ENCODE results near the gene KATNBL1.

KATNBL1 gene

GRCh38 chr15:34114739-34115138, 95.2 kb downstream of the KATNBL1 start:
- Histone ChIP-seq H3K9me3 (ENCODE audit: insufficient read depth, low read length) (no peaks in the 10 kb centered on the region; the same call in 1 of the 2 replicates), H3K27me3 (ENCODE audit: insufficient read depth, insufficient read length) (no peaks in the 10 kb centered on the region), H3K9ac (ENCODE audit: insufficient read length, low read depth) (no peak overlapping the region), H3K4me1 (ENCODE audit: insufficient read depth, insufficient read length) (no peaks in the 10 kb centered on the region), H3K4me3 (ENCODE audit: insufficient read length, low read depth) (no peak overlapping the region), H3K36me3 (ENCODE audit: insufficient read depth, insufficient read length, low read length) (no peaks in the 10 kb centered on the region)
- DNase-seq (ENCODE audit: low read depth, low spot score): no peak
- no peak for TF ChIP-seq SUZ12 (IDR thresholded peaks at IDR 0.05; ENCODE audit: extremely low read depth, insufficient read depth, insufficient read length)
- no peak for TF ChIP-seq YY1 (IDR thresholded peaks at IDR 0.05; ENCODE audit: insufficient read depth, insufficient read length)
- TF ChIP-seq ZNF274 (IDR thresholded peaks at IDR 0.05; ENCODE audit: low read depth, low read length): no peak

GRCh38 chr15:34114215-34114614, 95.7 kb downstream of the KATNBL1 start:
- Histone ChIP-seq H3K4me1 (ENCODE audit: insufficient read depth, insufficient read length) (no peaks in the 10 kb centered on the region), H3K9ac (ENCODE audit: insufficient read length, low read depth) (no peak overlapping the region), H3K27me3 (ENCODE audit: insufficient read depth, insufficient read length) (no peaks in the 10 kb centered on the region), H3K4me3 (ENCODE audit: insufficient read length, low read depth) (no peak overlapping the region), H3K36me3 (ENCODE audit: insufficient read depth, insufficient read length, low read length) (no peaks in the 10 kb centered on the region), H3K9me3 (ENCODE audit: insufficient read depth, low read length) (no peaks in the 10 kb centered on the region; the same call in 1 of the 2 replicates)
- TF ChIP-seq ZNF274 (IDR thresholded peaks at IDR 0.05; ENCODE audit: low read depth, low read length): no peak
- TF ChIP-seq SUZ12 (IDR thresholded peaks at IDR 0.05; ENCODE audit: extremely low read depth, insufficient read depth, insufficient read length): no peak
- TF ChIP-seq YY1 (IDR thresholded peaks at IDR 0.05; ENCODE audit: insufficient read depth, insufficient read length): no peak
- no peak for DNase-seq (ENCODE audit: low read depth, low spot score)

- no peak overlapping the region for H3K4me3 ChIP-seq (ENCODE audit: insufficient read length, low read depth)
- DNase-seq (ENCODE audit: low read depth, low spot score): no peak
- H3K27me3 ChIP-seq (ENCODE audit: insufficient read depth, insufficient read length): no peaks in the 10 kb centered on the region
- no peaks in the 10 kb centered on the region for H3K4me1 ChIP-seq (ENCODE audit: insufficient read depth, insufficient read length)
- no peak overlapping the region for H3K9ac ChIP-seq (ENCODE audit: insufficient read length, low read depth)
- H3K9me3 ChIP-seq (ENCODE audit: insufficient read depth, low read length): no peaks in the 10 kb centered on the region; the same call in 1 of the 2 replicates
- no peaks in the 10 kb centered on the region for H3K36me3 ChIP-seq (ENCODE audit: insufficient read depth, insufficient read length, low read length)
- TF ChIP-seq SUZ12 (IDR thresholded peaks at IDR 0.05; ENCODE audit: extremely low read depth, insufficient read depth, insufficient read length) (no peak), ZNF274 (IDR thresholded peaks at IDR 0.05; ENCODE audit: low read depth, low read length) (no peak), YY1 (IDR thresholded peaks at IDR 0.05; ENCODE audit: insufficient read depth, insufficient read length) (no peak)
These were observed 98.4 kb downstream of the KATNBL1 start for GRCh38 chr15:34111488-34111887.

GRCh38 chr15:34109797-34110663, 99.9 kb downstream of the KATNBL1 start:
- no peaks in the 10 kb centered on the region; the same call in 1 of the 2 replicates for H3K9me3 ChIP-seq (ENCODE audit: insufficient read depth, low read length)
- H3K9ac ChIP-seq (ENCODE audit: insufficient read length, low read depth): no peak overlapping the region
- no peaks in the 10 kb centered on the region for H3K4me1 ChIP-seq (ENCODE audit: insufficient read depth, insufficient read length)
- no peak overlapping the region for H3K4me3 ChIP-seq (ENCODE audit: insufficient read length, low read depth)
- peak; percentile 11 for DNase-seq (ENCODE audit: low read depth, low spot score)
- no peaks in the 10 kb centered on the region for H3K27me3 ChIP-seq (ENCODE audit: insufficient read depth, insufficient read length)
- H3K36me3 ChIP-seq (ENCODE audit: insufficient read depth, insufficient read length, low read length): no peaks in the 10 kb centered on the region
- TF ChIP-seq SUZ12 (IDR thresholded peaks at IDR 0.05; ENCODE audit: extremely low read depth, insufficient read depth, insufficient read length) (no peak), ZNF274 (IDR thresholded peaks at IDR 0.05; ENCODE audit: low read depth, low read length) (no peak), YY1 (IDR thresholded peaks at IDR 0.05; ENCODE audit: insufficient read depth, insufficient read length) (no peak)

- no peak overlapping the region for H3K4me3 ChIP-seq (ENCODE audit: insufficient read length, low read depth)
- no peaks in the 10 kb centered on the region for H3K4me1 ChIP-seq (ENCODE audit: insufficient read depth, insufficient read length)
- no peaks in the 10 kb centered on the region for H3K27me3 ChIP-seq (ENCODE audit: insufficient read depth, insufficient read length)
- peaks cover 4% of the 10 kb centered on the region for H3K36me3 ChIP-seq (ENCODE audit: insufficient read depth, insufficient read length, low read length)
- TF ChIP-seq YY1 (IDR thresholded peaks at IDR 0.05; ENCODE audit: insufficient read depth, insufficient read length) (no peak), SUZ12 (IDR thresholded peaks at IDR 0.05; ENCODE audit: extremely low read depth, insufficient read depth, insufficient read length) (no peak), ZNF274 (IDR thresholded peaks at IDR 0.05; ENCODE audit: low read depth, low read length) (no peak)
- 0 out of 2 replicates have a peak, but pooled peaks cover 5% of the 10 kb centered on the region for H3K9me3 ChIP-seq (ENCODE audit: insufficient read depth, low read length)
- H3K9ac ChIP-seq (ENCODE audit: insufficient read length, low read depth): no peak overlapping the region
- no peak for DNase-seq (ENCODE audit: low read depth, low spot score)
These were observed 102.6 kb downstream of the KATNBL1 start for GRCh38 chr15:34107315-34107714.

- Histone ChIP-seq H3K4me1 (ENCODE audit: insufficient read depth, insufficient read length) (no peaks in the 10 kb centered on the region), H3K4me3 (ENCODE audit: insufficient read length, low read depth) (no peak overlapping the region)
- TF ChIP-seq SUZ12 (IDR thresholded peaks at IDR 0.05; ENCODE audit: extremely low read depth, insufficient read depth, insufficient read length) (no peak), YY1 (IDR thresholded peaks at IDR 0.05; ENCODE audit: insufficient read depth, insufficient read length) (no peak), ZNF274 (IDR thresholded peaks at IDR 0.05; ENCODE audit: low read depth, low read length) (no peak)
These were observed 103.5 kb downstream of the KATNBL1 start for GRCh38 chr15:34106423-34106822.

GRCh38 chr15:34102175-34102925, 107.5 kb downstream of the KATNBL1 start:
- Histone ChIP-seq H3K27me3 (ENCODE audit: insufficient read depth, insufficient read length) (no peaks in the 10 kb centered on the region), H3K4me3 (ENCODE audit: insufficient read length, low read depth) (peak overlapping the region; percentile 95), H3K4me1 (ENCODE audit: insufficient read depth, insufficient read length) (no peaks in the 10 kb centered on the region), H3K36me3 (ENCODE audit: insufficient read depth, insufficient read length, low read length) (peaks cover 4% of the 10 kb centered on the region), H3K9me3 (ENCODE audit: insufficient read depth, low read length) (0 out of 2 replicates have a peak, but pooled peaks cover 5% of the 10 kb centered on the region), H3K9ac (ENCODE audit: insufficient read length, low read depth) (peak overlapping the region; percentile 63)
- no peak for DNase-seq (ENCODE audit: low read depth, low spot score)
- TF ChIP-seq SUZ12 (IDR thresholded peaks at IDR 0.05; ENCODE audit: extremely low read depth, insufficient read depth, insufficient read length): no peak
- TF ChIP-seq ZNF274 (IDR thresholded peaks at IDR 0.05; ENCODE audit: low read depth, low read length): no peak
- no peak for TF ChIP-seq YY1 (IDR thresholded peaks at IDR 0.05; ENCODE audit: insufficient read depth, insufficient read length)

More at GRCh38 chr15:34106423-34106822, 103.5 kb downstream of the KATNBL1 start:
- no peak overlapping the region for H3K9ac ChIP-seq (ENCODE audit: insufficient read length, low read depth)
- H3K27me3 ChIP-seq (ENCODE audit: insufficient read depth, insufficient read length): no peaks in the 10 kb centered on the region
- H3K9me3 ChIP-seq (ENCODE audit: insufficient read depth, low read length): 0 out of 2 replicates have a peak, but pooled peaks cover 5% of the 10 kb centered on the region
- peaks cover 4% of the 10 kb centered on the region for H3K36me3 ChIP-seq (ENCODE audit: insufficient read depth, insufficient read length, low read length)
- DNase-seq (ENCODE audit: low read depth, low spot score): no peak
